ENCODE measurements around the gene TRIM2.

Gene TRIM2

GRCh38 chr4:153341575-153342090 is 137.4 kb downstream of the TRIM2 start:
- DNase-seq = no peak
- Histone ChIP-seq H3K27ac (ENCODE audit: low read length) (no peak overlapping the region), H3K27me3 (replicated peaks; ENCODE audit: insufficient read depth, low read length) (no peaks in the 10 kb centered on the region), H3K9me3 (replicated peaks; ENCODE audit: insufficient read depth, low read length) (no peaks in the 10 kb centered on the region), H3K4me2 (ENCODE audit: low read depth, low read length) (peak overlapping the region; percentile 44), H3K4me3 (ENCODE audit: low read length) (no peak overlapping the region), H3K9ac (ENCODE audit: low read length) (no peak overlapping the region), H3F3A (ENCODE audit: insufficient read depth, low read length) (0 out of 2 replicates have a peak, but pooled peaks cover 7% of the 10 kb centered on the region), H3K4me1 (ENCODE audit: low read length) (peaks cover 18% of the 10 kb centered on the region), H2AFZ (ENCODE audit: low read length) (peak overlapping the region; percentile 49), H3K9me2 (replicated peaks; ENCODE audit: insufficient read depth, low read length) (no peaks in the 10 kb centered on the region), H3K36me3 (replicated peaks; ENCODE audit: insufficient read depth, low read length) (no peaks in the 10 kb centered on the region), H4K20me1 (ENCODE audit: insufficient read depth, low read length) (no peaks in the 10 kb centered on the region), H3K79me2 (ENCODE audit: low read length) (peaks cover 9% of the 10 kb centered on the region)
- TF ChIP-seq EZH2phosphoT487 (IDR thresholded peaks at IDR 0.05; ENCODE audit: low read length) (no peak), EZH2 (optimal IDR thresholded peaks at IDR 0.05; ENCODE audit: low read depth, low read length) (no peak), CTCF (IDR thresholded peaks at IDR 0.05; ENCODE audit: low read length) (no peak)

- peaks cover 22% of the 10 kb centered on the region for H3K79me2 ChIP-seq (ENCODE audit: low read length)
Observed at GRCh38 chr4:153342751-153343552, 138.7 kb downstream of the TRIM2 start.

GRCh38 chr4:153344131-153345011 is 140.1 kb downstream of the TRIM2 start, which contains the start of gene MND1:
Gene MND1 (plus strand): TSS chr4:153344688. CDS start chr4:153344738, 50 bp downstream.
- no peaks in the 10 kb centered on the region for H3K9me2 ChIP-seq (replicated peaks; ENCODE audit: insufficient read depth, low read length)
- H3K27me3 ChIP-seq (replicated peaks; ENCODE audit: insufficient read depth, low read length) = no peaks in the 10 kb centered on the region
- H3K36me3 ChIP-seq (replicated peaks; ENCODE audit: insufficient read depth, low read length) = no peaks in the 10 kb centered on the region
- no peaks in the 10 kb centered on the region for H4K20me1 ChIP-seq (ENCODE audit: insufficient read depth, low read length)
- peak within 1 kb of the TSS; percentile 67 for H3K27ac ChIP-seq (ENCODE audit: low read length)
- peak; percentile 83 for TF ChIP-seq CTCF (IDR thresholded peaks at IDR 0.05; ENCODE audit: low read length)
- no peak for TF ChIP-seq EZH2 (optimal IDR thresholded peaks at IDR 0.05; ENCODE audit: low read depth, low read length)
- no peak for TF ChIP-seq EZH2phosphoT487 (IDR thresholded peaks at IDR 0.05; ENCODE audit: low read length)
- peaks cover 18% of the 10 kb centered on the region for H3K4me1 ChIP-seq (ENCODE audit: low read length)
- peak within 1 kb of the TSS; percentile 88 for H3K9ac ChIP-seq (ENCODE audit: low read length)
- peaks cover 26% of the 10 kb centered on the region for H3K79me2 ChIP-seq (ENCODE audit: low read length)
- peak within 1 kb of the TSS; percentile 73 for H2AFZ ChIP-seq (ENCODE audit: low read length)
- peak within 1 kb of the TSS; percentile 77 for H3K4me2 ChIP-seq (ENCODE audit: low read depth, low read length)
- H3K4me3 ChIP-seq (ENCODE audit: low read length) = peak within 1 kb of the TSS; percentile 68
- peak; percentile 88 for DNase-seq
- no peaks in the 10 kb centered on the region for H3K9me3 ChIP-seq (replicated peaks; ENCODE audit: insufficient read depth, low read length)
- H3F3A ChIP-seq (ENCODE audit: insufficient read depth, low read length) = 0 out of 2 replicates have a peak, but pooled peaks cover 7% of the 10 kb centered on the region

More at GRCh38 chr4:153342751-153343552, 138.7 kb downstream of the TRIM2 start:
- no peaks in the 10 kb centered on the region for H3K9me2 ChIP-seq (replicated peaks; ENCODE audit: insufficient read depth, low read length)
- H3K4me2 ChIP-seq (ENCODE audit: low read depth, low read length) = no peak overlapping the region
- TF ChIP-seq EZH2phosphoT487 (IDR thresholded peaks at IDR 0.05; ENCODE audit: low read length) (no peak), EZH2 (optimal IDR thresholded peaks at IDR 0.05; ENCODE audit: low read depth, low read length) (no peak)
- H3F3A ChIP-seq (ENCODE audit: insufficient read depth, low read length) = 0 out of 2 replicates have a peak, but pooled peaks cover 7% of the 10 kb centered on the region
- H3K4me1 ChIP-seq (ENCODE audit: low read length) = peaks cover 18% of the 10 kb centered on the region
- no peak overlapping the region for H3K4me3 ChIP-seq (ENCODE audit: low read length)
- H3K27me3 ChIP-seq (replicated peaks; ENCODE audit: insufficient read depth, low read length) = no peaks in the 10 kb centered on the region
- DNase-seq = no peak
- H2AFZ ChIP-seq (ENCODE audit: low read length) = no peak overlapping the region
- H4K20me1 ChIP-seq (ENCODE audit: insufficient read depth, low read length) = no peaks in the 10 kb centered on the region
- H3K9me3 ChIP-seq (replicated peaks; ENCODE audit: insufficient read depth, low read length) = no peaks in the 10 kb centered on the region
- H3K9ac ChIP-seq (ENCODE audit: low read length) = no peak overlapping the region
- no peak overlapping the region for H3K27ac ChIP-seq (ENCODE audit: low read length)
- no peaks in the 10 kb centered on the region for H3K36me3 ChIP-seq (replicated peaks; ENCODE audit: insufficient read depth, low read length)
